Progenitor cell of endocrine pancreas (in vitro differentiated cells): ENCODE measurements around the gene AFG1L. TPM values are rescaled to one million over a fixed set of nuclear protein-coding genes. Genes with fewer than 3 reads are reported as not detected.
"Not testable (repeated sequence)": the region's sequence is repeated elsewhere in the genome, so short reads cannot be mapped to it uniquely, and the experiment has no call there.

Source experiments
- DNase-seq: peaks from one replicate; pipeline ENCODE4 v3.0.0; 2021; ENCODE audit warnings: low spot score; ENCODE audit not compliant: unreplicated experiment
- H3K27ac Mint-ChIP-seq: 2 replicates; pipeline ENCODE4 v1.8.0; 2021; ENCODE audit warnings: mild to moderate bottlenecking, moderate library complexity, mixed read lengths
- H3K27me3 Mint-ChIP-seq: 2 replicates; pipeline ENCODE4 v1.8.0; 2021; ENCODE audit warnings: mixed read lengths
- H3K36me3 Mint-ChIP-seq: 2 replicates; pipeline ENCODE4 v1.8.0; 2022; ENCODE audit warnings: mixed read lengths; ENCODE audit not compliant: insufficient read depth
- H3K4me1 Mint-ChIP-seq: 2 replicates; pipeline ENCODE4 v1.8.0; 2021; ENCODE audit warnings: low read depth, mixed read lengths
- H3K4me3 Mint-ChIP-seq: 2 replicates; pipeline ENCODE4 v1.8.0; 2021; ENCODE audit warnings: low read depth, mild to moderate bottlenecking, moderate library complexity, mixed read lengths
- H3K9me3 Mint-ChIP-seq: 2 replicates; pipeline ENCODE4 v1.8.0; 2021; ENCODE audit warnings: low read depth, mixed read lengths
- total RNA-seq: library from RNA; stranded (reverse); gene quantifications from 2 replicates; pipeline ENCODE4 v1.2.1, GENCODE V29; 2021
- TF ChIP-seq, protein P1 (sequence below): fragments of 200-600 bp; sonication (generic); IDR thresholded peaks from one replicate; pipeline ENCODE4 v1.5.0; 2021; ENCODE audit warnings: antibody characterized with exemption, mild to moderate bottlenecking; ENCODE audit not compliant: unreplicated experiment

AFG1L gene
- total RNA-seq, 1 donor from 2014 or later = 9.6 TPM

DNA sequence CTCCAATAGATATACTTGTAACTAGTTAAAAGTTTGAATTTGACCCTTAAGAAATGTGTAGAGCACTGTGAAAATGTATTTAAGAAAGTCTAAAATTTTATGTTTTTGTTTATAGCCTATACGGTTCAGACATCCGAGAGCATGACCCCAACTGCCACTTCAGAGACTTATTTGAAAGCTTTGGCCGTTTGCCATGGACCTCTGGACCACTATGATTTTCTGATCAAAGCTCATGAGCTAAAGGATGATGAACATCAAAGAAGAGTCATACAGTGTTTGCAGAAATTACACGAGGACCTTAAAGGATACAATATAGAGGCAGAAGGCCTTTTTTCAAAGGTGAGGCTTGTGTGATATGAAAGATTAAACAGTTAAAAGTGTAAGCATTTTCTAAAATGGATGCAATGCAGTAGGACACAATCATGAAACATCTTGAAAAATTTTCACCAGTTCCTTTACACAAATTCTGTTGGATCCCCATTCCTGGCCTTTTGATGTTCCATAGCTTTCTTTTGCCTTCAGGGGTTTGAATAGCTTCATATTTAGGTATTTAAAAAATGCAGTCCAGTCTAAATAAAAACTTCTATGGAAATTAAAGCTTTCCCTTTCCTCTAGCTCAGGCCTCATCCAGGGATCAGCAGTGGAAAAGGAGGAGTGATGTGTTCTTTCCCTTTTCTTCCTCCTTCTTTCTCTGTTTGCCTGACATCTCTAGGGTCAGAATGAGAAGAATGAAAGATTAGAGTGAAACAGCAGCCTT is 29.0 kb downstream of the AFG1L start:
- Mint-ChIP-seq H3K4me3 (no peak overlapping the region), H3K27ac (no peak overlapping the region), H3K9me3 (no peaks in the 10 kb centered on the region), H3K36me3 (peaks cover 13% of the 10 kb centered on the region), H3K27me3 (no peaks in the 10 kb centered on the region), H3K4me1 (no peaks in the 10 kb centered on the region)
- DNase-seq = no peak
- TF ChIP-seq, protein P1, sequence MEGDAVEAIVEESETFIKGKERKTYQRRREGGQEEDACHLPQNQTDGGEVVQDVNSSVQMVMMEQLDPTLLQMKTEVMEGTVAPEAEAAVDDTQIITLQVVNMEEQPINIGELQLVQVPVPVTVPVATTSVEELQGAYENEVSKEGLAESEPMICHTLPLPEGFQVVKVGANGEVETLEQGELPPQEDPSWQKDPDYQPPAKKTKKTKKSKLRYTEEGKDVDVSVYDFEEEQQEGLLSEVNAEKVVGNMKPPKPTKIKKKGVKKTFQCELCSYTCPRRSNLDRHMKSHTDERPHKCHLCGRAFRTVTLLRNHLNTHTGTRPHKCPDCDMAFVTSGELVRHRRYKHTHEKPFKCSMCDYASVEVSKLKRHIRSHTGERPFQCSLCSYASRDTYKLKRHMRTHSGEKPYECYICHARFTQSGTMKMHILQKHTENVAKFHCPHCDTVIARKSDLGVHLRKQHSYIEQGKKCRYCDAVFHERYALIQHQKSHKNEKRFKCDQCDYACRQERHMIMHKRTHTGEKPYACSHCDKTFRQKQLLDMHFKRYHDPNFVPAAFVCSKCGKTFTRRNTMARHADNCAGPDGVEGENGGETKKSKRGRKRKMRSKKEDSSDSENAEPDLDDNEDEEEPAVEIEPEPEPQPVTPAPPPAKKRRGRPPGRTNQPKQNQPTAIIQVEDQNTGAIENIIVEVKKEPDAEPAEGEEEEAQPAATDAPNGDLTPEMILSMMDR = no peak

DNA sequence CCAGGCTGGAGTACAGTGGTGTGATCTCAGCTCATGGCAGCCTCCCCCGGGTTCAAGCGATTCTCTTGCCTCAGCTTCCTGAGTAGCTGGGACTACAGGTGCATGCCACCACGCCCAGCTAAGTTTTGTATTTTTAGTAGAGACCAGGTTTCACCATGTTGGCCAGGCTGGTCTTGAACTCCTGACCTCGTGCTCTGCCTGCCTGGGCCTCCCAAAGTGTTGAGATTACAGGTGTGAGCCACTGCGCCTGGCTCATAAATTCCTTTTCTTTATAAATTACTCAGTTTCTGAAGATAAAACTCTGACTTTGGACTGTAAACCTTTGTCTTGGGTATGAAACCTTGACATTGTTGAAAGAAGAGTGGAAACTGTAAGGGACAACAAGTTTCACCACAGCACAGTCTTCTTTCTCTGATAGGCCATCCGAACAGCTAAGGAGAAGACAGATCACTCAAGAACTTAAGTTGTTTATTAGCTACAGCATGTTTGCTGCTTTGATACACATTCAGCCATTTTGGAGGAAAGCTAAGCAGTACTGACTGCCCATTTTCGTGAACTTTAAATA is 35.4 kb downstream of the AFG1L start:
- H3K27ac Mint-ChIP-seq, H3K9me3 Mint-ChIP-seq, H3K4me3 Mint-ChIP-seq, H3K27me3 Mint-ChIP-seq, DNase-seq, H3K4me1 Mint-ChIP-seq: not testable (repeated sequence)
- H3K36me3 Mint-ChIP-seq = peaks cover 13% of the 10 kb centered on the region

DNA sequence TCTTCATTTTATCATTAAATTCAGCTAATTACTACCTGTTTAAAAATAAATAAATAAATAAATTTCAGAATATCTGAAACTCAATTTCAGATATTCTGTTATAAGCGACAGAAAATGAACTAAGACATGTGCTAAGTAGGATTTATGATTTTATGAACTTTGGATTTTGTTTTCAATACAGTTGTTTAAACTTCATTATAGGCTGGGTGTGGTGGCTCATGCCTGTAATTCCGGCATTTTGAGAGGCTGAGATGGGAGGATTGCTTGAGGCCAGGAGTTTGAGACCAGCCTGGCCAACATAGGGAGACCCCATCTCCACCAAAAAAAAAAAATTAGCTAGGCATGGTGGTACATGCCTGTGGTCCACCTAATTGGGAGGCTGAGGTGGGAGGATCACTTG is 36.0 kb downstream of the AFG1L start:
- H3K9me3 Mint-ChIP-seq = no peaks in the 10 kb centered on the region
- H3K27me3 Mint-ChIP-seq = no peaks in the 10 kb centered on the region
- H3K4me1 Mint-ChIP-seq = no peaks in the 10 kb centered on the region
- no peak for DNase-seq
- H3K36me3 Mint-ChIP-seq = peaks cover 13% of the 10 kb centered on the region
- TF ChIP-seq, protein P1 = no peak
- no peak overlapping the region for H3K4me3 Mint-ChIP-seq
- no peak overlapping the region for H3K27ac Mint-ChIP-seq

DNA sequence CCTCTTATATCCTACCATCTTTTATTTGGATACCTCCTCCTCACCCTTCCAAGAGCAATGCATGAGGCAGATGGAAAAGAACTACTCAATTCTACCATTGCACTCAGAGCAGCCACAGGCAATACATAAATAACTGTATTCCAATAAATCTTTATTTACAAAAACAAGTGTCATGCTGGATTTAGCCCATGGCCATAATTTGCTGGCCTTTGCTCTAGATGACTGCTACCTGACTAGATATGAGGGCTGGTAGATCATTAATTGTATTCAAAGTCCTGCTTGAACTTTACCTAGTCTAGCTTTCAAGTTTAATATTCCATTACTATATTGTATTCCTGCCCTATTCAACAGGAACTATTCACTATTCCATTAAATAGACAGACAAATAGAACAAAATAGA is 37.1 kb downstream of the AFG1L start:
- Mint-ChIP-seq H3K9me3 (no peaks in the 10 kb centered on the region), H3K27ac (no peak overlapping the region), H3K4me1 (no peaks in the 10 kb centered on the region), H3K36me3 (peaks cover 12% of the 10 kb centered on the region), H3K4me3 (no peak overlapping the region), H3K27me3 (no peaks in the 10 kb centered on the region)
- DNase-seq = no peak
- TF ChIP-seq, protein P1 = no peak

DNA sequence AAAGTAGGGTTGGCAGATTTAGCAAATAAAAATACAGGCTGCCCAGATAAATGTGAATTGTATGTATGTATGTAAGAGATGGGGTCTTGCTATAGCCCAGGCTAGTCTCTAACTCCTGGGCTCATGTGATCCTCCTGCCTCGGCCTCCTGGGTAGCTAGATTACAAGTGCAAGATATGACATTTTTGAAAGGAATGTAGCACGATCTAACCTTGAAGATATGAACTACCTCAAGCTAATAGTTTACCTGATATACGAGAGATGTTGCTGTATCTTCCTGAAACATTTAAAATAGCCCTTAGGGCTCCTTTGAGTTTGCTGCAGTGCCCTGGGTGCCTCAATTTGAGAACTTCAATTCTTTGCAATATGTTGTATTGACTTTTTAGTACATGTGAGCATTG is 42.1 kb downstream of the AFG1L start:
- Mint-ChIP-seq H3K36me3 (no peaks in the 10 kb centered on the region), H3K27ac (no peak overlapping the region), H3K4me3 (no peak overlapping the region), H3K27me3 (no peaks in the 10 kb centered on the region), H3K4me1 (peaks cover 3% of the 10 kb centered on the region), H3K9me3 (no peaks in the 10 kb centered on the region)
- DNase-seq = no peak
- TF ChIP-seq, protein P1 = no peak

DNA sequence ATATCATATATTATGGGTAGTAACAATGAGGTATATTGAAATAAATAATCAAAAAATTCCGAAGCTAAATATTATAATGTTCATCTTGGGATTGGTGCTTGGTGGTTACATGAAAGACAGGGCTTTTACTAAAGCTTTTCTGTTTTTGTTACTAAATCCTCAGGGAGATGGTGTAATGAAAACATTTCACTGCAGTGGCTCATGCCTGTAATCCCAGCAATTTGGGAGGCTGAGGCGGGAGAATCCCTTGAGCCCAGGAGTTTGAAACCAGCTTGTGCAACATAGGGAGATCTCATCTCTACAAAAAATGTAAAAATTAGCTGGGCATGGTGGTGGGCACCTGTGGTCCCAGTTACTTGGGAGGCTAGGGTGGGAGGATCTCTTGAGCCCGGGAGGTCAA is 42.9 kb downstream of the AFG1L start:
- no peaks in the 10 kb centered on the region for H3K9me3 Mint-ChIP-seq
- peaks cover 3% of the 10 kb centered on the region for H3K4me1 Mint-ChIP-seq
- H3K27me3 Mint-ChIP-seq = no peaks in the 10 kb centered on the region
- no peak overlapping the region for H3K27ac Mint-ChIP-seq
- TF ChIP-seq, protein P1 = no peak
- H3K36me3 Mint-ChIP-seq = no peaks in the 10 kb centered on the region
- H3K4me3 Mint-ChIP-seq = no peak overlapping the region
- no peak for DNase-seq
